Coronary artery (tissue), 2 donors: ENCODE results near the gene YPEL3.

Experiments used
- DNase-seq: peaks from one replicate; pipeline ENCODE4 v3.0.0-alpha.2; 2017; ENCODE audit warnings: low spot score
- H3K27ac ChIP-seq, 2 donors: fragments of 200-600 bp; sonication (generic); one replicate each; pipeline ENCODE4 v1.5.1; 2016 to 2019
- H3K4me3 ChIP-seq: fragments of 200-600 bp; sonication (generic); 2 replicates; pipeline ENCODE4 v1.5.1; 2016; ENCODE audit warnings: mild to moderate bottlenecking, moderate library complexity
- TF ChIP-seq, protein P1 (sequence below): fragments of 200-600 bp; sonication (generic); IDR thresholded peaks from one replicate; pipeline ENCODE4 v1.5.1; 2019; ENCODE audit warnings: antibody characterized with exemption

Gene YPEL3

DNA sequence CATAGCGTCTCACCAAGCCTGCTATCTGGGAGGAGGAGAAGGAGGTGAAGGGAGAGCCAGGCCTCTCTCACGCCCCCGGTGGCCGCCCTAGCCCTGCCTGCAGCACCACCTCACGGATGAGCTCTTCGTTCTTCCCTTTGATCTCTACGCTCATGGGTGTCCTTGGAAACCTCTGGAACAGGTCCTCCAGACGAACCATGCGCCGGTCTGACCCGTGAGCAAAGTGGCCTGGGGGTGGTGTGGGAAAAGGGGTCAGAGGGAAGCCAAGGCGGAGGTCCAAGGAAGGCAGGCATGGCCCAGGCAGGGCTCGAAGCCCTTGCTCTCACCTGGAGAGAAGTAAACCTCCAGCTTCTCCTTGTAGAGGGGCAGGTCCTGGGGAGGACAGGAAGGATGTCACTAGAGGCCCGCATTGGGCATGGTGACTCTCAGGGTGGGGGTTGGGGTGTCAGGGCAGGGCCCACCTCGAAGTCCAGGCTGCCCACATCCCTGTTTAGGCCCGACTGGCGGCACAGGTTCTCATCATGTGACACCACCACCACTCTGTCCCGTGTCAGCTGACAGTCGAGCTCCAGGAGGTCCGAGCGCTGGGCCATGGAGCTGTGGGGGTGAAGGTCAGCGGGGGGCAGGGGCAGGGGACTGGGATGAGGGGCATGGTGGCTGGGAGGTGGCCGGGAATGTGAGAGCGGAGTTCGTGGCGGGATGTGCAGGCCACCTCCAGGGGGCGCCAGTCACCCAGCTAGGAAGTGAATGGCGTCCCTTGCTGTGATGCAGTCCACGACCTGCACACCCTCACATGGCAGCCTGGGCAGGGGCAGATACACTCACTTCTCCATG lies 16.4 kb upstream of the YPEL3 start:
- TF ChIP-seq, protein P1, sequence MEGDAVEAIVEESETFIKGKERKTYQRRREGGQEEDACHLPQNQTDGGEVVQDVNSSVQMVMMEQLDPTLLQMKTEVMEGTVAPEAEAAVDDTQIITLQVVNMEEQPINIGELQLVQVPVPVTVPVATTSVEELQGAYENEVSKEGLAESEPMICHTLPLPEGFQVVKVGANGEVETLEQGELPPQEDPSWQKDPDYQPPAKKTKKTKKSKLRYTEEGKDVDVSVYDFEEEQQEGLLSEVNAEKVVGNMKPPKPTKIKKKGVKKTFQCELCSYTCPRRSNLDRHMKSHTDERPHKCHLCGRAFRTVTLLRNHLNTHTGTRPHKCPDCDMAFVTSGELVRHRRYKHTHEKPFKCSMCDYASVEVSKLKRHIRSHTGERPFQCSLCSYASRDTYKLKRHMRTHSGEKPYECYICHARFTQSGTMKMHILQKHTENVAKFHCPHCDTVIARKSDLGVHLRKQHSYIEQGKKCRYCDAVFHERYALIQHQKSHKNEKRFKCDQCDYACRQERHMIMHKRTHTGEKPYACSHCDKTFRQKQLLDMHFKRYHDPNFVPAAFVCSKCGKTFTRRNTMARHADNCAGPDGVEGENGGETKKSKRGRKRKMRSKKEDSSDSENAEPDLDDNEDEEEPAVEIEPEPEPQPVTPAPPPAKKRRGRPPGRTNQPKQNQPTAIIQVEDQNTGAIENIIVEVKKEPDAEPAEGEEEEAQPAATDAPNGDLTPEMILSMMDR, result peak; percentile 41
- Histone ChIP-seq H3K27ac (peak overlapping the region in 1 of 2 donors; percentile 13), H3K4me3 (no peak overlapping the region)
- no peak for DNase-seq

GRCh38 chr16:30110661-30111060 lies 14.6 kb upstream of the YPEL3 start:
- DNase-seq, result no peak
- TF ChIP-seq, protein P1, result no peak
- H3K4me3 ChIP-seq, result no peak overlapping the region
- H3K27ac ChIP-seq, result no peak overlapping the region

- TF ChIP-seq, protein P1, result no peak
- Histone ChIP-seq H3K4me3 (no peak overlapping the region), H3K27ac (no peak overlapping the region)
- no peak for DNase-seq
Observed at GRCh38 chr16:30108059-30108850, 12.2 kb upstream of the YPEL3 start.

- no peak for DNase-seq
- TF ChIP-seq, protein P1, result no peak
- Histone ChIP-seq H3K4me3 (no peak overlapping the region), H3K27ac (no peak overlapping the region)
Observed at GRCh38 chr16:30104492-30104891, 8.5 kb upstream of the YPEL3 start.

- DNase-seq, result no peak
Observed at GRCh38 chr16:30104090-30104489, 8.1 kb upstream of the YPEL3 start.

DNA sequence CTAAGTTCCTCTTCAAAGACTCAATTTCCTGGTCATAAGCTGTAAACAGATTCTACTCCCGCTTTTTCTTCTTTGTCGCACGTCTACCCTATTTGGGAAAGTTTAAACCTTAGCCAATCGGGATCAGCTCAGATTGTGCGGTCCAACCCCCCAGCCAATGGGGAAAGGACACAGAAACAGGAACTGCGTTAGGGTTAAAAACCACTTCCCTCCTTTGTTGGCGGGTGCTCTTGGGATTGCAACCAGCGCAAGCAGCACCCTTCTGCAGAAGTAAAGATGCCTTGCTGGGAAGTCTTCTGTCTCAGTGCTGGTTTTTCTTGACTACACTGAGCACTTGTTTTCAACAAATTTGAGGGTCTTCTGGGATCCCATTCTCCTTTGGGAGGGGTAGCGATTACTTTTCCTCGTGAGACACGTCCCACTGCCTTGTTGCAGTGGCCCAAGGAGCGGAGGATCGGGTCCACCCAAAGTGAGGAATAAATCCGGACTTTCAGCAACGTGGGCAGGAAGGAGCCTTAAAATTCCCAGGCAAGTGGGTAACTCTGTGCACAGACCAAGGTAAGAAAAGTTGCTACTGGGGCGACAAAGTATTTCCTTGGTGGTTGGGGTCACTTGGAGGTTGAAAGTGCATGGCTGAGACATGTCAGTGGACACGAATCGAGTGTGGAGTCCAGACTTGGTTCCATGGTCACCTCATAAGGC lies 1.0 kb upstream of the YPEL3 start:
- H3K27ac ChIP-seq, result peak overlapping the region; percentile 90 to 100
- no peak for DNase-seq
- TF ChIP-seq, protein P1, result no peak
- peak overlapping the region; percentile 98 for H3K4me3 ChIP-seq

More at GRCh38 chr16:30104090-30104489, 8.1 kb upstream of the YPEL3 start:
- Histone ChIP-seq H3K4me3 (no peak overlapping the region), H3K27ac (no peak overlapping the region)
- TF ChIP-seq, protein P1, result no peak
